ENCODE results near the gene MUC4.
"Not testable (repeated sequence)": the region's sequence is repeated elsewhere in the genome, so short reads cannot be mapped to it uniquely, and the experiment has no call there.

The MUC4 gene

DNA sequence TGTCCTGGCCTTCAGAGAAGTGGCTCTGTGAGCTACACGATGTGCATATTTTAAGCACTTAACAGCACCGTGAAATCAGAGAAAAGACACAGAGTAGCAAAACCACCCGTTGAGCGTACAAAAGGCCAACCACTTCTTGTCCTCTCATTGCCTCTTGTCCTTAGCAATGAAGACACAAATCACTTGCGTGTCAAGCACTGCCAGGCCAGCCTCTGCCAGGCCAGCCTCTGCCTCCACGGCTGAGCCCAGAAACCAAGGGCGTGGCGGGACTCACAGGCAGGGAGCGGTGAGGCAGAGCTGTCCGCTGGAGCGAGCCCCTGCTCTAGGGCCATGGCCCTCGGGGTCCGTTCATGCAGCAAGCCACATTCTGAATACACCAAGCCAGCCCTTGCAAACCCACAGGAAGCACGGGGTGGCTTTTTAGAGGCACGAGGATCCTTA is 4.0 kb downstream of the MUC4 start:
- Histone ChIP-seq H3K9me3 (ENCODE audit: insufficient read depth, low read length, severe bottlenecking) (peaks cover 2% of the 10 kb centered on the region), H4K20me1 (ENCODE audit: insufficient read depth, low read length) (no peaks in the 10 kb centered on the region), H3K4me2 (ENCODE audit: insufficient read depth, low read length) (no peak overlapping the region), H3K9ac (ENCODE audit: low read depth, low read length) (no peak overlapping the region), H3K36me3 (ENCODE audit: insufficient read depth, low read length) (no peaks in the 10 kb centered on the region), H3K4me3 (ENCODE audit: low read depth in 1 of 2, low read length in 2 of 2) (no peak overlapping the region), H3K27me3 (ENCODE audit: insufficient read depth, low read length, poor library complexity) (no peaks in the 10 kb centered on the region), H3K79me2 (ENCODE audit: insufficient read depth, low read length) (no peaks in the 10 kb centered on the region), H3K27ac (ENCODE audit: low read length) (no peak overlapping the region), H3K4me1 (ENCODE audit: insufficient read depth, low read length) (no peaks in the 10 kb centered on the region), H2AFZ (ENCODE audit: low read depth, low read length) (no peak overlapping the region)
- DNase-seq (no peak), ATAC-seq (ENCODE audit: insufficient read depth, low read depth) (no peak)
- TF ChIP-seq EZH2 (IDR thresholded peaks at IDR 0.05; ENCODE audit: borderline replicate concordance, low read depth, low read length, severe bottlenecking) (no peak), CTCF (IDR thresholded peaks at IDR 0.05; ENCODE audit: borderline replicate concordance, extremely low read depth, low read length, poor library complexity, severe bottlenecking) (no peak)

- no peak for TF ChIP-seq EZH2 (IDR thresholded peaks at IDR 0.05; ENCODE audit: borderline replicate concordance, low read depth, low read length, severe bottlenecking)
- TF ChIP-seq CTCF (IDR thresholded peaks at IDR 0.05; ENCODE audit: borderline replicate concordance, extremely low read depth, low read length, poor library complexity, severe bottlenecking), result no peak
- peaks cover 5% of the 10 kb centered on the region for H3K4me1 ChIP-seq (ENCODE audit: insufficient read depth, low read length)
Measured at GRCh38 chr3:195806916-195807231, 4.9 kb downstream of the MUC4 start.

GRCh38 chr3:195806211-195806915 is 5.4 kb downstream of the MUC4 start:
- TF ChIP-seq CTCF (IDR thresholded peaks at IDR 0.05; ENCODE audit: borderline replicate concordance, extremely low read depth, low read length, poor library complexity, severe bottlenecking), result no peak
- TF ChIP-seq EZH2 (IDR thresholded peaks at IDR 0.05; ENCODE audit: borderline replicate concordance, low read depth, low read length, severe bottlenecking), result no peak
- Histone ChIP-seq H3K4me3 (ENCODE audit: low read depth in 1 of 2, low read length in 2 of 2) (no peak overlapping the region), H3K27ac (ENCODE audit: low read length) (no peak overlapping the region), H3K79me2 (ENCODE audit: insufficient read depth, low read length) (no peaks in the 10 kb centered on the region), H3K27me3 (ENCODE audit: insufficient read depth, low read length, poor library complexity) (peaks cover 5% of the 10 kb centered on the region), H2AFZ (ENCODE audit: low read depth, low read length) (no peak overlapping the region), H3K4me1 (ENCODE audit: insufficient read depth, low read length) (peaks cover 5% of the 10 kb centered on the region), H3K9ac (ENCODE audit: low read depth, low read length) (no peak overlapping the region), H3K9me3 (ENCODE audit: insufficient read depth, low read length, severe bottlenecking) (peaks cover 2% of the 10 kb centered on the region), H3K36me3 (ENCODE audit: insufficient read depth, low read length) (no peaks in the 10 kb centered on the region), H4K20me1 (ENCODE audit: insufficient read depth, low read length) (no peaks in the 10 kb centered on the region), H3K4me2 (ENCODE audit: insufficient read depth, low read length) (no peak overlapping the region)
- DNase-seq (peak; percentile 25), ATAC-seq (ENCODE audit: insufficient read depth, low read depth) (no peak)

More at GRCh38 chr3:195806916-195807231, 4.9 kb downstream of the MUC4 start:
- ATAC-seq (ENCODE audit: insufficient read depth, low read depth) (no peak), DNase-seq (no peak)
- Histone ChIP-seq H2AFZ (ENCODE audit: low read depth, low read length) (no peak overlapping the region), H3K79me2 (ENCODE audit: insufficient read depth, low read length) (no peaks in the 10 kb centered on the region), H3K9ac (ENCODE audit: low read depth, low read length) (no peak overlapping the region), H3K27me3 (ENCODE audit: insufficient read depth, low read length, poor library complexity) (peaks cover 5% of the 10 kb centered on the region), H3K36me3 (ENCODE audit: insufficient read depth, low read length) (no peaks in the 10 kb centered on the region), H3K27ac (ENCODE audit: low read length) (no peak overlapping the region), H3K9me3 (ENCODE audit: insufficient read depth, low read length, severe bottlenecking) (peaks cover 2% of the 10 kb centered on the region), H3K4me2 (ENCODE audit: insufficient read depth, low read length) (no peak overlapping the region), H3K4me3 (ENCODE audit: low read depth in 1 of 2, low read length in 2 of 2) (no peak overlapping the region), H4K20me1 (ENCODE audit: insufficient read depth, low read length) (no peaks in the 10 kb centered on the region)

GRCh38 chr3:195805588-195805987 is 6.1 kb downstream of the MUC4 start:
- not testable (repeated sequence) for H3K9me3 ChIP-seq (ENCODE audit: insufficient read depth, low read length, severe bottlenecking); ATAC-seq (ENCODE audit: insufficient read depth, low read depth); H3K9ac ChIP-seq (ENCODE audit: low read depth, low read length); H3K4me2 ChIP-seq (ENCODE audit: insufficient read depth, low read length); DNase-seq; H3K4me3 ChIP-seq (ENCODE audit: low read depth in 1 of 2, low read length in 2 of 2); H3K4me1 ChIP-seq (ENCODE audit: insufficient read depth, low read length); H4K20me1 ChIP-seq (ENCODE audit: insufficient read depth, low read length); H3K27me3 ChIP-seq (ENCODE audit: insufficient read depth, low read length, poor library complexity); H2AFZ ChIP-seq (ENCODE audit: low read depth, low read length); H3K36me3 ChIP-seq (ENCODE audit: insufficient read depth, low read length); H3K27ac ChIP-seq (ENCODE audit: low read length); H3K79me2 ChIP-seq (ENCODE audit: insufficient read depth, low read length)

All from DND-41 (cell line).